Neural cell (in vitro differentiated cells): ENCODE results near the gene RERE. TPM values are rescaled to one million over a fixed set of nuclear protein-coding genes. Genes with fewer than 3 reads are reported as not detected.

ENCODE experiments used
- H2AFZ ChIP-seq: fragments of 200-600, 300-800 bp; sonication (generic), shearing (Covaris generic); 2 replicates; pipeline ENCODE4 v1.6.0; 2014; ENCODE audit warnings: low read depth, mild to moderate bottlenecking, antibody characterized with exemption, low read length, moderate library complexity
- H3F3A ChIP-seq: fragments of 200-600 bp; shearing (Covaris generic); 2 replicates; pipeline ENCODE4 v1.6.1; 2016; ENCODE audit warnings: mild to moderate bottlenecking, moderate library complexity, mixed read lengths, antibody characterized with exemption, low read length; ENCODE audit not compliant: insufficient read depth, poor library complexity, severe bottlenecking
- H3K27ac ChIP-seq: fragments of 200-600, 300-800 bp; sonication (generic), shearing (Covaris generic); 2 replicates; pipeline ENCODE4 v1.5.1; 2014; ENCODE audit warnings: mild to moderate bottlenecking, low read length, moderate library complexity
- H3K27me3 ChIP-seq: fragments of 300-800, 200-600 bp; sonication (generic), shearing (Covaris generic); 2 replicates; pipeline ENCODE4 v1.6.0; 2014; ENCODE audit warnings: mild to moderate bottlenecking, low read depth, low read length, moderate library complexity; ENCODE audit not compliant: insufficient read depth
- H3K36me3 ChIP-seq: fragments of 300-800, 200-600 bp; sonication (generic), shearing (Covaris generic); 2 replicates; pipeline ENCODE4 v1.5.1; 2014; ENCODE audit warnings: mild to moderate bottlenecking, antibody characterized with exemption, low read length, moderate library complexity; ENCODE audit not compliant: insufficient read depth
- H3K4me2 ChIP-seq: fragments of 300-800, 200-600 bp; sonication (generic), shearing (Covaris generic); 2 replicates; pipeline ENCODE4 v1.6.0; 2014; ENCODE audit warnings: mild to moderate bottlenecking, low read length
- H3K4me3 ChIP-seq: fragments of 300-800, 200-600 bp; sonication (generic), shearing (Covaris generic); 2 replicates; pipeline ENCODE4 v1.5.1; 2014; ENCODE audit warnings: mild to moderate bottlenecking, low read length, moderate library complexity
- H3K79me2 ChIP-seq: fragments of 200-600 bp; shearing (Covaris generic); replicated peaks from 2 replicates; pipeline ENCODE4 v1.6.0; 2014; ENCODE audit warnings: mild to moderate bottlenecking, low read length, moderate library complexity; ENCODE audit not compliant: insufficient read depth
- H3K9ac ChIP-seq: fragments of 300-800, 200-600 bp; sonication (generic), shearing (Covaris generic); 2 replicates; pipeline ENCODE4 v1.6.1; 2016; ENCODE audit warnings: mild to moderate bottlenecking, low read length, mixed read lengths
- H3K9me2 ChIP-seq: fragments of 200-600 bp; shearing (Covaris generic); 2 replicates; pipeline ENCODE4 v1.6.1; 2016; ENCODE audit warnings: mild to moderate bottlenecking, low read length, mixed read lengths; ENCODE audit not compliant: insufficient read depth
- H3K9me3 ChIP-seq: fragments of 200-600, 300-800 bp; sonication (generic), shearing (Covaris generic); 2 replicates; pipeline ENCODE4 v1.6.1; 2016; ENCODE audit warnings: mild to moderate bottlenecking, mixed run types, low read length, moderate library complexity, mixed read lengths
- H4K20me1 ChIP-seq: fragments of 200-600 bp; shearing (Covaris generic); 2 replicates; pipeline ENCODE4 v1.6.1; 2016; ENCODE audit warnings: mild to moderate bottlenecking, mixed run types; ENCODE audit not compliant: insufficient read depth
- EP300 ChIP-seq: fragments of 450-650 bp; conservative IDR thresholded peaks from 2 replicates; pipeline ENCODE4 v1.6.1; 2014; ENCODE audit warnings: antibody characterized with exemption, mild to moderate bottlenecking, moderate library complexity; ENCODE audit not compliant: poor library complexity, severe bottlenecking
- EZH2 ChIP-seq: fragments of 200-600, 300-800 bp; shearing (Covaris generic), sonication (generic); IDR thresholded peaks from 2 replicates; pipeline ENCODE4 v1.6.1; 2014; ENCODE audit warnings: antibody characterized with exemption, low read length, borderline replicate concordance, mild to moderate bottlenecking; ENCODE audit not compliant: insufficient read depth, poor library complexity, severe bottlenecking
- MXI1 ChIP-seq: fragments of 450-650 bp; conservative IDR thresholded peaks from 2 replicates; pipeline ENCODE4 v1.6.1; 2014; ENCODE audit warnings: antibody characterized with exemption, mild to moderate bottlenecking; ENCODE audit not compliant: poor library complexity, severe bottlenecking
- POLR2AphosphoS5 ChIP-seq: IDR thresholded peaks from 2 replicates; pipeline ENCODE4 v1.6.1; 2012
- RAD21 ChIP-seq: fragments of 450-650 bp; conservative IDR thresholded peaks from 2 replicates; pipeline ENCODE4 v1.6.1; 2014; ENCODE audit warnings: antibody characterized with exemption, mild to moderate bottlenecking, moderate library complexity
- REST ChIP-seq: IDR thresholded peaks from 2 replicates; pipeline ENCODE4 v1.6.1; 2012; ENCODE audit warnings: borderline replicate concordance
- SMC3 ChIP-seq: fragments of 450-650 bp; conservative IDR thresholded peaks from 2 replicates; pipeline ENCODE4 v1.6.1; 2014; ENCODE audit warnings: antibody characterized with exemption, mild to moderate bottlenecking, moderate library complexity; ENCODE audit not compliant: poor library complexity
- TAF1 ChIP-seq: IDR thresholded peaks from 2 replicates; pipeline ENCODE4 v1.6.1; 2012; ENCODE audit warnings: low read depth
- polyA plus RNA-seq: library from polyadenylated mRNA; depleted of rRNA; stranded (reverse); fragments of >200 nt; gene quantifications from 2 replicates; pipeline ENCODE4 v1.2.3, GENCODE V29; 2014
- TF ChIP-seq, protein P1 (sequence below): fragments of 450-650 bp; IDR thresholded peaks from 2 replicates; pipeline ENCODE4 v1.5.1; 2014; ENCODE audit warnings: antibody characterized with exemption, mild to moderate bottlenecking, moderate library complexity; ENCODE audit not compliant: poor library complexity, severe bottlenecking

The RERE gene
- polyA plus RNA-seq, 1 donor from 2014 or later = 21.0 TPM

GRCh38 chr1:8456991-8457390 lies 360.4 kb downstream of the RERE start:
- Histone ChIP-seq H3K9ac (no peak overlapping the region), H3K4me3 (no peak overlapping the region), H3K27me3 (no peaks in the 10 kb centered on the region), H2AFZ (no peak overlapping the region), H3K79me2 (peaks cover 21% of the 10 kb centered on the region), H4K20me1 (peaks cover 2% of the 10 kb centered on the region), H3K4me2 (no peak overlapping the region), H3K36me3 (no peaks in the 10 kb centered on the region), H3K27ac (no peak overlapping the region), H3F3A (peaks cover 6% of the 10 kb centered on the region), H3K9me2 (no peaks in the 10 kb centered on the region), H3K9me3 (no peaks in the 10 kb centered on the region)
- TF ChIP-seq EZH2 (no peak), MXI1 (no peak), EP300 (no peak), SMC3 (no peak), REST (no peak), RAD21 (no peak), TAF1 (no peak), POLR2AphosphoS5 (no peak)
- TF ChIP-seq, protein P1, sequence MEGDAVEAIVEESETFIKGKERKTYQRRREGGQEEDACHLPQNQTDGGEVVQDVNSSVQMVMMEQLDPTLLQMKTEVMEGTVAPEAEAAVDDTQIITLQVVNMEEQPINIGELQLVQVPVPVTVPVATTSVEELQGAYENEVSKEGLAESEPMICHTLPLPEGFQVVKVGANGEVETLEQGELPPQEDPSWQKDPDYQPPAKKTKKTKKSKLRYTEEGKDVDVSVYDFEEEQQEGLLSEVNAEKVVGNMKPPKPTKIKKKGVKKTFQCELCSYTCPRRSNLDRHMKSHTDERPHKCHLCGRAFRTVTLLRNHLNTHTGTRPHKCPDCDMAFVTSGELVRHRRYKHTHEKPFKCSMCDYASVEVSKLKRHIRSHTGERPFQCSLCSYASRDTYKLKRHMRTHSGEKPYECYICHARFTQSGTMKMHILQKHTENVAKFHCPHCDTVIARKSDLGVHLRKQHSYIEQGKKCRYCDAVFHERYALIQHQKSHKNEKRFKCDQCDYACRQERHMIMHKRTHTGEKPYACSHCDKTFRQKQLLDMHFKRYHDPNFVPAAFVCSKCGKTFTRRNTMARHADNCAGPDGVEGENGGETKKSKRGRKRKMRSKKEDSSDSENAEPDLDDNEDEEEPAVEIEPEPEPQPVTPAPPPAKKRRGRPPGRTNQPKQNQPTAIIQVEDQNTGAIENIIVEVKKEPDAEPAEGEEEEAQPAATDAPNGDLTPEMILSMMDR = no peak

DNA sequence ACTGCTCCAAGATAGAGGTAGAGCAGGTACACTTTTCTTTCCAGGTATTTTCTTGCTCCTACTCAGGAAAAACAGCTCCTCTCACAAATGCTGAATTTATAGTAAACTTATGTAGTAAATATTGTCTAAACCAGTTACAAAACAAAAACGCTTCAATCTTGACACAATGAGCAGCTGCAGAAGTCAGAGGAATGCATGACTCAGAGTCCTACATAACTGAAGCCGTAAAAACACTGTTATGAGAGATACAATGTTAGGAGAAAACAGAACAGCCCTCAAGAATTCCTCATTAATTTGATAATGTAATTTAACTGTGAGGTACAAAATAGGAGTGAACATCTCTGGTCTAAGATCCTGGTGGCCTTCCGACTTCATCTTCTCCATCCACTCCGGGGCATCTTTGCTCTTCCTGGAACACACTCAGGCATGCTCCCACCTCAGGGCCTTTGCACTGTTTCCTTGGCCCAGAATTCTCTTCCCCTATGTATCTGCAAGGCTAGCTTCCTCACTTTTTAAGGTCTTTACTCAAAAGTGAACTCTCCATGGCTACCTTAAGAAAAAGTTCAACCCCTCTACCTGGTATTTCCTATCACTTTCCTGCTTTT lies 361.0 kb downstream of the RERE start:
- H3K9ac ChIP-seq = no peak overlapping the region
- no peaks in the 10 kb centered on the region for H3K36me3 ChIP-seq
- H3K4me2 ChIP-seq = no peak overlapping the region
- H3K27me3 ChIP-seq = no peaks in the 10 kb centered on the region
- peaks cover 2% of the 10 kb centered on the region for H4K20me1 ChIP-seq
- H3K9me2 ChIP-seq = no peaks in the 10 kb centered on the region
- no peak overlapping the region for H3K4me3 ChIP-seq
- peaks cover 21% of the 10 kb centered on the region for H3K79me2 ChIP-seq
- peaks cover 6% of the 10 kb centered on the region for H3F3A ChIP-seq
- TF ChIP-seq REST (no peak), MXI1 (no peak), RAD21 (no peak), EP300 (no peak), EZH2 (no peak), SMC3 (no peak), POLR2AphosphoS5 (no peak)
- TF ChIP-seq, protein P1 = no peak
- no peak overlapping the region for H3K27ac ChIP-seq
- H2AFZ ChIP-seq = no peak overlapping the region
- H3K9me3 ChIP-seq = no peaks in the 10 kb centered on the region
